Measurements from ENCODE around the gene MZB1.
"Not testable (repeated sequence)": the region's sequence is repeated elsewhere in the genome, so short reads cannot be mapped to it uniquely, and the experiment has no call there.

The MZB1 gene

GRCh38 chr5:139410121-139410992 is 20.6 kb upstream of the MZB1 start:
- no peak for DNase-seq

- DNase-seq = not testable (repeated sequence)
These were observed 19.4 kb upstream of the MZB1 start for GRCh38 chr5:139409116-139409515.

GRCh38 chr5:139408191-139408590 is 18.5 kb upstream of the MZB1 start:
- DNase-seq = no peak

- DNase-seq = no peak
These were observed 17.8 kb upstream of the MZB1 start for GRCh38 chr5:139407517-139407916.

GRCh38 chr5:139406963-139407362 is 17.2 kb upstream of the MZB1 start:
- no peak for DNase-seq

GRCh38 chr5:139404484-139404840 is 14.7 kb upstream of the MZB1 start:
- DNase-seq = no peak

GRCh38 chr5:139403787-139404483 is 14.2 kb upstream of the MZB1 start, which contains the start of gene SPATA24:
Gene SPATA24 (minus strand): TSS chr5:139404089. CDS start chr5:139404060, 29 bp downstream.
- peak; percentile 98 for DNase-seq

GRCh38 chr5:139403418-139403786 is 13.7 kb upstream of the MZB1 start:
- DNase-seq = no peak

- no peak for DNase-seq
These were observed 12.9 kb upstream of the MZB1 start for GRCh38 chr5:139402561-139403158.

- no peak for DNase-seq
These were observed 11.8 kb upstream of the MZB1 start for GRCh38 chr5:139401546-139401945.

GRCh38 chr5:139399501-139400121 is 9.9 kb upstream of the MZB1 start:
- no peak for DNase-seq

- DNase-seq = no peak
These were observed 8.2 kb upstream of the MZB1 start for GRCh38 chr5:139397921-139398320.

GRCh38 chr5:139396691-139397090 is 7.0 kb upstream of the MZB1 start:
- DNase-seq = no peak

- no peak for DNase-seq
These were observed 6.3 kb upstream of the MZB1 start for GRCh38 chr5:139395844-139396640.

- DNase-seq = no peak
These were observed 5.2 kb upstream of the MZB1 start, which contains the start of gene PROB1 for GRCh38 chr5:139394654-139395566. Gene PROB1 (minus strand): TSS chr5:139395104. CDS start chr5:139395081, 23 bp downstream.

GRCh38 chr5:139394123-139394653 is 4.5 kb upstream of the MZB1 start:
- peak; percentile 69 for DNase-seq

- DNase-seq = no peak
These were observed 3.9 kb upstream of the MZB1 start for GRCh38 chr5:139393497-139394122.

- peak; percentile 73 for DNase-seq
These were observed 3.2 kb upstream of the MZB1 start for GRCh38 chr5:139392678-139393496.

- no peak for DNase-seq
These were observed 2.6 kb upstream of the MZB1 start for GRCh38 chr5:139392324-139392677.
